HCT116 (cell line): ENCODE data around the gene HSCB.

Experiments
- CTCF ChIP-seq, 3 experiments: fragments of 200-600 bp in 1 of 3; sonication (generic) in 1 of 3; IDR thresholded peaks in 2 of 3; conservative IDR thresholded peaks in 1 of 3; 2 replicates each; pipeline ENCODE4 v1.5.1; 2012 to 2017; ENCODE audit warnings: low read depth in 2 of 3, low read length in 2 of 3, antibody characterized with exemption in 1 of 3, borderline replicate concordance in 1 of 3, control low read depth in 1 of 3, mild to moderate bottlenecking in 1 of 3, mixed read lengths in 1 of 3, mixed run types in 1 of 3, moderate library complexity in 1 of 3; ENCODE audit not compliant: insufficient read depth in 1 of 3
- EZH2 ChIP-seq: fragments of 200-600 bp; sonication (generic); IDR thresholded peaks from 2 replicates; pipeline ENCODE4 v1.6.1; 2017; ENCODE audit warnings: antibody characterized with exemption, mixed run types
- MAX ChIP-seq: IDR thresholded peaks from 2 replicates; pipeline ENCODE4 v1.6.1; 2012
- POLR2A ChIP-seq: IDR thresholded peaks from 2 replicates; pipeline ENCODE4 v1.7.0; 2011; ENCODE audit warnings: borderline replicate concordance; ENCODE audit not compliant: insufficient read depth, insufficient read length; ENCODE audit errors: extremely low read depth
- POLR2AphosphoS5 ChIP-seq: IDR thresholded peaks from 2 replicates; pipeline ENCODE4 v1.6.1; 2011; ENCODE audit warnings: mild to moderate bottlenecking, low read depth, low read length, moderate library complexity
- REST ChIP-seq: IDR thresholded peaks from 2 replicates; pipeline ENCODE4 v1.6.1; 2012; ENCODE audit warnings: low read depth
- YY1 ChIP-seq: IDR thresholded peaks from 2 replicates; pipeline ENCODE4 v1.6.1; 2011; ENCODE audit warnings: low read length, low read depth, moderate library complexity, mild to moderate bottlenecking; ENCODE audit not compliant: insufficient replicate concordance; ENCODE audit errors: extremely low read depth
- ZFX ChIP-seq: fragments of 450-650 bp; IDR thresholded peaks from 2 replicates; pipeline ENCODE4 v1.6.1; 2017

GRCh38 chr22:28714043-28714628, 27.7 kb upstream of the HSCB start:
- TF ChIP-seq POLR2A (no peak), EZH2 (no peak), CTCF (IDR thresholded peaks at IDR 0.05 in 2 of 3, conservative IDR thresholded peaks at IDR 0.05 in 1 of 3; ENCODE audit: borderline replicate concordance in 1 of 3, insufficient read depth in 1 of 3, low read depth in 2 of 3, low read length in 2 of 3) (no peak), POLR2AphosphoS5 (no peak), MAX (no peak), YY1 (no peak), REST (no peak), ZFX (no peak)
